Gastrocnemius medialis (tissue), 4 donors: Measurements from ENCODE around the gene DDX49. TPM values are rescaled to one million over a fixed set of nuclear protein-coding genes. Genes with fewer than 3 reads are reported as not detected.

Source experiments
- ATAC-seq, 2 donors: fragments of 150-250 bp; one replicate each; pipeline ENCODE4 v1.9.1; 2016
- DNase-seq, 2 donors: peaks; one replicate each; pipeline ENCODE4 v3.0.0-alpha.2; 2019
- H3K27ac ChIP-seq, 4 donors: fragments of 200-600 bp; sonication (generic); 1 replicate in 1 of 4; 2 replicates in 3 of 4; pipeline ENCODE4 v1.5.1; 2016 to 2018; ENCODE audit warnings: mild to moderate bottlenecking in 2 of 4, moderate library complexity in 1 of 4
- H3K27me3 ChIP-seq, 3 donors: fragments of 200-600 bp; sonication (generic) in 2 of 3; 1 replicate in 1 of 3; 2 replicates in 2 of 3; pipeline versions ENCODE4 v1.5.1 to v1.6.0; 2016 to 2019; ENCODE audit warnings: mild to moderate bottlenecking in 1 of 3, moderate library complexity in 1 of 3
- H3K36me3 ChIP-seq, 2 donors: fragments of 200-600 bp; sonication (generic) in 1 of 2; one replicate each; pipeline ENCODE4 v1.5.1; 2017 to 2018
- H3K4me1 ChIP-seq, 2 donors: fragments of 200-600 bp; sonication (generic) in 1 of 2; one replicate each; pipeline ENCODE4 v1.5.1; 2016 to 2017; ENCODE audit warnings: mild to moderate bottlenecking in 2 of 2
- H3K4me3 ChIP-seq, 4 donors: fragments of 200-600 bp; sonication (generic) in 3 of 4; 1 replicate in 1 of 4; 2 replicates in 3 of 4; pipeline ENCODE4 v1.5.1; 2016 to 2019; ENCODE audit warnings: mild to moderate bottlenecking in 2 of 4
- H3K9me3 ChIP-seq, 3 donors: fragments of 200-600 bp; sonication (generic) in 2 of 3; 1 replicate in 1 of 3; 2 replicates in 2 of 3; pipeline ENCODE4 v1.5.1; 2016 to 2019
- POLR2A ChIP-seq, 2 donors: fragments of 450-650 bp; IDR thresholded peaks; one replicate each; pipeline ENCODE4 v1.6.1; 2017; ENCODE audit warnings: antibody characterized with exemption in 2 of 2, mild to moderate bottlenecking in 2 of 2, moderate library complexity in 2 of 2
- in situ Hi-C, 4 donors: fragments of 200-750 bp; cut with MboI; loops; one replicate each; pipeline versions ENCODE4 v1.15.0 to v1.8.0; 2017; ENCODE audit warnings: low sequenced_read_pairs in 4 of 4
- intact Hi-C: fragments of 100-400 bp; cut with DNase I; formaldehyde crosslinking; loops from one replicate; pipeline ENCODE4 v1.15.1; 2023; ENCODE audit warnings: low total_unique reads
- total RNA-seq, 4 donors: library from RNA; depleted of rRNA; stranded (reverse); fragments of >200 nt; gene quantifications; one replicate each; pipeline versions ENCODE4 v1.1.0 to v1.2.3, GENCODE V29; 2016
- TF ChIP-seq, protein P1 (sequence below), 5 experiments: fragments of 450-650 bp in 3 of 5; fragments of 200-600 bp in 2 of 5; sonication (generic) in 2 of 5; IDR thresholded peaks in 4 of 5; conservative IDR thresholded peaks in 1 of 5; 1 replicate in 4 of 5; 2 replicates in 1 of 5; pipeline ENCODE4 v1.5.1; 2016 to 2019; ENCODE audit warnings: antibody characterized with exemption in 5 of 5, mild to moderate bottlenecking in 3 of 5, moderate library complexity in 3 of 5

Gene DDX49
- total RNA-seq, 4 donors from 2014 or later, result 40.6 to 60.1 (median 44.2) TPM

DNA sequence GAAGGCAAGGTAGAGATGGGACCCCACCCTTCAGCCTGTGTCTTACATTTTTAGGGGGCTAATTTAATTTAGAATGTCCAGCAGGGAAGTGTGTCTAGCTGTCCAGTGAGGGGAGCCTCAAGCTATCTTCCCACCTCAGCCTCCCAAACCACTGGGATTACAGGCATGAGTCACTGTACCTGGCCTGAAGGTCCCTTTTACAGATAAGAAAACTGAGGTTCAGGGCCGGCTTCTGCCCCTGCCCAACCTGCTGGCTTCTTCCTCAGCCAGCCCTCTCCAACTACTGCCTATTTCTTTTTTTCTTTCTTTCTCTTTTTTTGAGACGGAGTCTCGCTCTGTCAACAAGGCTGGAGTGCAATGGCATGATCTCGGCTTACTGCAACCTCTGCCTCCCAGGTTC, 40.9 kb downstream of the DDX49 start:
- H3K9me3 ChIP-seq, result no peaks in the 10 kb centered on the region
- no peak overlapping the region for H3K4me3 ChIP-seq
- intact Hi-C loops (no loop called here), in situ Hi-C loops (no loop called here)
- ATAC-seq, result no peak
- no peak for DNase-seq
- no peak overlapping the region for H3K27ac ChIP-seq
- TF ChIP-seq, protein P1, sequence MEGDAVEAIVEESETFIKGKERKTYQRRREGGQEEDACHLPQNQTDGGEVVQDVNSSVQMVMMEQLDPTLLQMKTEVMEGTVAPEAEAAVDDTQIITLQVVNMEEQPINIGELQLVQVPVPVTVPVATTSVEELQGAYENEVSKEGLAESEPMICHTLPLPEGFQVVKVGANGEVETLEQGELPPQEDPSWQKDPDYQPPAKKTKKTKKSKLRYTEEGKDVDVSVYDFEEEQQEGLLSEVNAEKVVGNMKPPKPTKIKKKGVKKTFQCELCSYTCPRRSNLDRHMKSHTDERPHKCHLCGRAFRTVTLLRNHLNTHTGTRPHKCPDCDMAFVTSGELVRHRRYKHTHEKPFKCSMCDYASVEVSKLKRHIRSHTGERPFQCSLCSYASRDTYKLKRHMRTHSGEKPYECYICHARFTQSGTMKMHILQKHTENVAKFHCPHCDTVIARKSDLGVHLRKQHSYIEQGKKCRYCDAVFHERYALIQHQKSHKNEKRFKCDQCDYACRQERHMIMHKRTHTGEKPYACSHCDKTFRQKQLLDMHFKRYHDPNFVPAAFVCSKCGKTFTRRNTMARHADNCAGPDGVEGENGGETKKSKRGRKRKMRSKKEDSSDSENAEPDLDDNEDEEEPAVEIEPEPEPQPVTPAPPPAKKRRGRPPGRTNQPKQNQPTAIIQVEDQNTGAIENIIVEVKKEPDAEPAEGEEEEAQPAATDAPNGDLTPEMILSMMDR (IDR thresholded peaks at IDR 0.05 in 4 of 5, conservative IDR thresholded peaks at IDR 0.05 in 1 of 5), result no peak
- TF ChIP-seq POLR2A (IDR thresholded peaks at IDR 0.05), result no peak
- H3K36me3 ChIP-seq, result no peaks in the 10 kb centered on the region
- no peaks in the 10 kb centered on the region for H3K4me1 ChIP-seq
- H3K27me3 ChIP-seq, result peaks cover 0 to 23% (median 15%) of the 10 kb centered on the region in 3 donors

DNA sequence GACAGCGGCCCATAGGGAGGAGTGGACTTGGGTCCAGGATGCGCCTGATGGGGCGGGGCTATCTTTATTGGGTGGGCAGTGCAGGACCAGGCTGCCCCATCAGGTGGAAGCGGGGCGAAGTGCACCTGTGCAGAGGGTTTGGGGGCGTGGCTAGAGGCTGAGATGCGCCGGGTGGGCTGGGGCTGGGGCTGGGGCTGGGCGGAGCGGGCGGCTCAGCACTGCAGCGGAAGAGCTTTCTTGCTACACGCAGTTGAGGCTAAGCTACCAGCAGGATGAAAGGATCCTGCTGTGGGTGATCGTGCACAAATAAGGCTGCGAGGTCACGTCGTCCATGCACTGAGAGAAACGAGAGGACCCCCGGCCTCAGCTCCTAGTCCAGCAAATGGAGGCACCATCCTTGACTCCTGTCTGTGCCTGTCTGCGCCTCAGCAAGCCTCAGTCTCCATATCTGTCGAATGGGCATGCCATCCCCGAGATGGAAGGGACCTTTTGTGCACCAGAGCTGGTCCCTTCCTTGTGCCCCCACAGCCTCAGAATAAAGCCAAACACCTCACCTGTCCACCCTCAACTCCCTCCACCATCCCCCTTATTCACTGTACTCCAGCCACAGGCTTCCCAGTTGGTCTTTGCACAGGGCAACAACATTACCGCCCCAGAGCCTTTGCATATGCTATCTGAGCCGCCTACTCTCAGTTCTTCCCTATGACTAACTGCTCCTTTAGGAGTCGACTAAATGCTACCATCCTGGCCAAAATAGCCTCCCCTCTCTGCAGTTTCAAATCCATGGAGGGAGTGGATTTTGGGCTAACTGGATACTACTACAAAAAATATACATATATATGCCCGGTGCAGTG, 42.5 kb downstream of the DDX49 start:
- in situ Hi-C loops (no loop called here), intact Hi-C loops (no loop called here)
- H3K27me3 ChIP-seq, result peaks cover 0 to 23% (median 15%) of the 10 kb centered on the region in 3 donors
- ATAC-seq (no peak), DNase-seq (no peak)
- no peak overlapping the region for H3K4me3 ChIP-seq
- H3K27ac ChIP-seq, result no peak overlapping the region
- no peaks in the 10 kb centered on the region for H3K4me1 ChIP-seq
- no peaks in the 10 kb centered on the region for H3K9me3 ChIP-seq
- TF ChIP-seq POLR2A (IDR thresholded peaks at IDR 0.05), result no peak
- TF ChIP-seq, protein P1 (IDR thresholded peaks at IDR 0.05 in 4 of 5, conservative IDR thresholded peaks at IDR 0.05 in 1 of 5), result no peak
- no peaks in the 10 kb centered on the region for H3K36me3 ChIP-seq

DNA sequence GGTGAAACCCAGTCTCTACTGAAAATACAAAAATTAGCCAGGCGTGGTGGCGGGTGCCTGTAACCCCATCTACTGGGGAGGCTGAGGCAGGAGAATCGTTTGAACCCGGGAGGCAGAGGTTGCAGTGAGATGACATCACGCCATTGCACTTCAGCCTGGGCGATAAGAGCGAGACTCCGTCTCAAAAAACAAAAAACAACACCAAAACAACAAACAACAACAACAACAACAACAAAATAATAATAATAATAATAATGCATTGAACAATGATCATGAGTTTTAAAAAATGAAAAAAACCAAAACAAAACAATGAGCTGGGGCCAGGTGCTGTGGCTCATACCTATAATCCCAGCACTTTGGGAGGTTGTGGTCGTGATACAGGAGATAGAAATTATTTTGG, 44.6 kb downstream of the DDX49 start:
- ATAC-seq (no peak), DNase-seq (no peak)
- H3K4me1 ChIP-seq, result peaks cover 3 to 12% of the 10 kb centered on the region in 2 donors
- peaks cover 0 to 23% (median 15%) of the 10 kb centered on the region in 3 donors for H3K27me3 ChIP-seq
- H3K9me3 ChIP-seq, result no peaks in the 10 kb centered on the region
- intact Hi-C loops (no loop called here), in situ Hi-C loops (no loop called here)
- no peak for TF ChIP-seq POLR2A (IDR thresholded peaks at IDR 0.05)
- TF ChIP-seq, protein P1 (IDR thresholded peaks at IDR 0.05 in 4 of 5, conservative IDR thresholded peaks at IDR 0.05 in 1 of 5), result no peak
- H3K4me3 ChIP-seq, result no peak overlapping the region
- H3K27ac ChIP-seq, result no peak overlapping the region
- H3K36me3 ChIP-seq, result no peaks in the 10 kb centered on the region

DNA sequence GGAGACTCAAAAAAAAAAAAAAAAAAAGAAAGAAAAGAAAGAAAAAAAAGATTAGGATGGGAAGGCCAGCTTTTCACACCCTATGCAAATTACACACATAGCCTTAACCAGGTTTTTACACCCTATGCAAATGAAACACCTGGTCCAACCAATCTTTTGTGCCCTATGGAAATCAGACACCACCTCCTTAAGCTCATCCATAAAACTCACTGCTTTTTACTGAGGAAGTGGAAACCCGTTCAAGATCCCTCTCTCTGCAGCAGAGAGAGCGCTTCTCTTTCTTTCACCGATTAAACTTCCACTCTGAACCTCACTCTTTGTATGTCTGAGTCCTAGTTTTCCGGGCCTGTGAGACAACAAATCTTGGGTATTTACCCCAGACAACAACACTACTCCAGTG, 46.8 kb downstream of the DDX49 start:
- intact Hi-C loops (no loop called here), in situ Hi-C loops (no loop called here)
- no peak overlapping the region for H3K27ac ChIP-seq
- DNase-seq (no peak), ATAC-seq (no peak)
- H3K9me3 ChIP-seq, result no peaks in the 10 kb centered on the region
- H3K4me1 ChIP-seq, result peaks cover 3 to 12% of the 10 kb centered on the region in 2 donors
- TF ChIP-seq, protein P1 (IDR thresholded peaks at IDR 0.05 in 4 of 5, conservative IDR thresholded peaks at IDR 0.05 in 1 of 5), result no peak
- TF ChIP-seq POLR2A (IDR thresholded peaks at IDR 0.05), result peak in 1 of 2 donors; percentile 17
- peaks cover 0 to 23% (median 13%) of the 10 kb centered on the region in 3 donors for H3K27me3 ChIP-seq
- H3K4me3 ChIP-seq, result no peak overlapping the region
- H3K36me3 ChIP-seq, result no peaks in the 10 kb centered on the region
